ENCODE data around the gene VWCE.

Gene VWCE, protein sequence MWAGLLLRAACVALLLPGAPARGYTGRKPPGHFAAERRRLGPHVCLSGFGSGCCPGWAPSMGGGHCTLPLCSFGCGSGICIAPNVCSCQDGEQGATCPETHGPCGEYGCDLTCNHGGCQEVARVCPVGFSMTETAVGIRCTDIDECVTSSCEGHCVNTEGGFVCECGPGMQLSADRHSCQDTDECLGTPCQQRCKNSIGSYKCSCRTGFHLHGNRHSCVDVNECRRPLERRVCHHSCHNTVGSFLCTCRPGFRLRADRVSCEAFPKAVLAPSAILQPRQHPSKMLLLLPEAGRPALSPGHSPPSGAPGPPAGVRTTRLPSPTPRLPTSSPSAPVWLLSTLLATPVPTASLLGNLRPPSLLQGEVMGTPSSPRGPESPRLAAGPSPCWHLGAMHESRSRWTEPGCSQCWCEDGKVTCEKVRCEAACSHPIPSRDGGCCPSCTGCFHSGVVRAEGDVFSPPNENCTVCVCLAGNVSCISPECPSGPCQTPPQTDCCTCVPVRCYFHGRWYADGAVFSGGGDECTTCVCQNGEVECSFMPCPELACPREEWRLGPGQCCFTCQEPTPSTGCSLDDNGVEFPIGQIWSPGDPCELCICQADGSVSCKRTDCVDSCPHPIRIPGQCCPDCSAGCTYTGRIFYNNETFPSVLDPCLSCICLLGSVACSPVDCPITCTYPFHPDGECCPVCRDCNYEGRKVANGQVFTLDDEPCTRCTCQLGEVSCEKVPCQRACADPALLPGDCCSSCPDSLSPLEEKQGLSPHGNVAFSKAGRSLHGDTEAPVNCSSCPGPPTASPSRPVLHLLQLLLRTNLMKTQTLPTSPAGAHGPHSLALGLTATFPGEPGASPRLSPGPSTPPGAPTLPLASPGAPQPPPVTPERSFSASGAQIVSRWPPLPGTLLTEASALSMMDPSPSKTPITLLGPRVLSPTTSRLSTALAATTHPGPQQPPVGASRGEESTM

DNA sequence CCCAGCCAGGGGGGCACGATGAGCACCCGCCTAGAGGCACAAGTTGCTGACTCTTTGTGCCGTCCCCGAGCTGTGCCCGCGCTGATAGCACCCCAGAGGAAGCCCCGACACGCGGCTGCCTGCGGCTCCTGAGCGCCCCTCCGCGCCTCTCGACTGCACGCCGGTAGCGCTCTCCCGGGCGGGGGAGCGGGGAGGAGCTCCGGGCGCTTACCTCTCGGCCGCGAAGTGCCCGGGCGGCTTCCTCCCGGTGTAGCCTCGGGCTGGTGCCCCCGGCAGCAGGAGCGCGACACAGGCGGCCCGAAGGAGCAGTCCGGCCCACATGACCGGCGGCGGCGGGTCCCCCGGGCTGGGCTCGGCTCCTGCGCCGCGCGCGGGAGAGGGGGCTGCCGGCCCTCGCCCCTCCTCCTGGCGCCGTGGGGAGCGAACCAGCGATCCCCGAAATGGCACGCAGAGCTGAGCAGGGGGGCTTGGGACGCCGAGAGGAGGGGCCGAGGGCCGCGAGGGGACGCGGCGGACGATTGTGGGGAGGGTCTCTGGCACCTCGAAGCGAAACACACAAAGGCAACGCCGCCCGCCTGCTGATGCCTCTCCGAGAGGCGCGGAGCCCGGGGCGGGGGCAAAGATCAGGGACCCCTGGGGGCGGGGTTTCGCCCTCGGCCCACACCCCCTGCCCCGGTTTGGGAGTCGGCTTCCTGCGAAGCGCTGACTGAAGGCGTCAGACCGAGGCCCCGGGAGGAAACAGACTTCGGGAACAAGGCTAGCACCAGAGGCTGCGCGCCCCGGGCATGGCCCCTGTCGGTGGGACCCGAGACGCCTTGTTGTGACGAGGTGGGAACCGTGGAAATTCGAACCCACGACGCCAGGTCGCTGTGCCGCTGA, at the start of gene VWCE:
TSS of gene VWCE (minus strand) at position 600 of the 879 bp plus-strand sequence. CDS start at position 321, 279 bp downstream.
- Histone ChIP-seq H3K36me3 (replicated peaks) (peaks cover 12% of the 10 kb centered on the region), H3K27ac (no peak within 1 kb of the TSS), H3K4me3 (ENCODE audit: low read depth, low read length) (peak within 1 kb of the TSS; percentile 49), H3K27me3 (replicated peaks) (no peaks in the 10 kb centered on the region)
- peak; percentile 15 for DNase-seq
- in situ Hi-C loops (cut with HindIII; ENCODE audit: low pct_ligation_motif_present, low sequenced_read_pairs): no loop called here
- TF ChIP-seq, protein P1, sequence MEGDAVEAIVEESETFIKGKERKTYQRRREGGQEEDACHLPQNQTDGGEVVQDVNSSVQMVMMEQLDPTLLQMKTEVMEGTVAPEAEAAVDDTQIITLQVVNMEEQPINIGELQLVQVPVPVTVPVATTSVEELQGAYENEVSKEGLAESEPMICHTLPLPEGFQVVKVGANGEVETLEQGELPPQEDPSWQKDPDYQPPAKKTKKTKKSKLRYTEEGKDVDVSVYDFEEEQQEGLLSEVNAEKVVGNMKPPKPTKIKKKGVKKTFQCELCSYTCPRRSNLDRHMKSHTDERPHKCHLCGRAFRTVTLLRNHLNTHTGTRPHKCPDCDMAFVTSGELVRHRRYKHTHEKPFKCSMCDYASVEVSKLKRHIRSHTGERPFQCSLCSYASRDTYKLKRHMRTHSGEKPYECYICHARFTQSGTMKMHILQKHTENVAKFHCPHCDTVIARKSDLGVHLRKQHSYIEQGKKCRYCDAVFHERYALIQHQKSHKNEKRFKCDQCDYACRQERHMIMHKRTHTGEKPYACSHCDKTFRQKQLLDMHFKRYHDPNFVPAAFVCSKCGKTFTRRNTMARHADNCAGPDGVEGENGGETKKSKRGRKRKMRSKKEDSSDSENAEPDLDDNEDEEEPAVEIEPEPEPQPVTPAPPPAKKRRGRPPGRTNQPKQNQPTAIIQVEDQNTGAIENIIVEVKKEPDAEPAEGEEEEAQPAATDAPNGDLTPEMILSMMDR (IDR thresholded peaks at IDR 0.05; ENCODE audit: low read depth, low read length, missing control alignments): peak; percentile 43

DNA sequence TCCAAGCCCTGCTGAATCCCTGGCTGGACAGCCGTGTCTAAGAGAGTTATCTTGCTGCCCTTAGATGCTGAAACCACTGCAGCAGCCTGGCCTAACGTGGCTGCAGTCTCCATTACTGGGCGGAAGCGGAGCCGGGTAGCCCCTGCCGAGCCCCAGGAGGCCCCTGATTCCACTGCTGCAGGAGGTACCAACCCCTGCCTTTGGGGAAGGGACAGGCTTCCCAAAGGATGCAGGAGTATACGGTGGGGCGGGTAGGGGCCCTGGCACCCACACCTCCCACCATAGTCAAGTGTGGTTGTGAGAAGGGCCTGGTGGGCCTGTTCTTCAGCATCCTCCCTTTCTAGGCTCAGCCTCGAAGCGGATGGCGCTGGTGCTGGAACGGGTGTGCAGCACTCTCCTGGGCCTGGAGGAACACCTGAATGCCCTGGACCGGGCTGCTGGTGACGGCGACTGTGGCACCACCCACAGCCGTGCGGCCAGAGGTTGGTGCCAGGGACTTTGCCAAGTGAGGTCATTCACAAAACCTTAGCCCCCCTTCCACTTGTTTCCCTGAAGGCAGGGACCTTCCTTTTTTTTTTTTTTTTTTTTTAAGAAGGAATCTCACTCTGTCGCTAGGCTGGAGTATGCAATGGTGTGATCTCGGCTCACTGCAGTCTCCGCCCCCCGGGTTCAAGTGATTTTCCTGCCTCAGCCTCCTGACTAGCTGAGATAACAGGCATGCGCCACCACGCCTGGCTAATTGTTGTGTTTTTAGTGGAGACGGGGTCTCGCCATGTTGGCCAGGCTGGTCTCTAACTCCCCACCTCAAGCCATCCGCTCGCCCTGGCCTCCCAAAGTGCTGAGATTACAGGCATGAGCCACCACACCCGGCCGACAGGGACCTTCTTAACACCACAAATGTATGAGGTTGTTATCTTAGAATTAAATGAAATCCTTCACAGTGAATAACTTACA, 49.0 kb upstream of the VWCE start:
- Histone ChIP-seq H3K4me3 (ENCODE audit: low read depth, low read length) (no peak overlapping the region), H3K36me3 (replicated peaks) (peaks cover 5% of the 10 kb centered on the region), H3K27ac (no peak overlapping the region), H3K27me3 (replicated peaks) (no peaks in the 10 kb centered on the region)
- in situ Hi-C loops (cut with HindIII; ENCODE audit: low pct_ligation_motif_present, low sequenced_read_pairs): no loop called here
- TF ChIP-seq, protein P1 (IDR thresholded peaks at IDR 0.05; ENCODE audit: low read depth, low read length, missing control alignments): no peak
- DNase-seq: no peak

DNA sequence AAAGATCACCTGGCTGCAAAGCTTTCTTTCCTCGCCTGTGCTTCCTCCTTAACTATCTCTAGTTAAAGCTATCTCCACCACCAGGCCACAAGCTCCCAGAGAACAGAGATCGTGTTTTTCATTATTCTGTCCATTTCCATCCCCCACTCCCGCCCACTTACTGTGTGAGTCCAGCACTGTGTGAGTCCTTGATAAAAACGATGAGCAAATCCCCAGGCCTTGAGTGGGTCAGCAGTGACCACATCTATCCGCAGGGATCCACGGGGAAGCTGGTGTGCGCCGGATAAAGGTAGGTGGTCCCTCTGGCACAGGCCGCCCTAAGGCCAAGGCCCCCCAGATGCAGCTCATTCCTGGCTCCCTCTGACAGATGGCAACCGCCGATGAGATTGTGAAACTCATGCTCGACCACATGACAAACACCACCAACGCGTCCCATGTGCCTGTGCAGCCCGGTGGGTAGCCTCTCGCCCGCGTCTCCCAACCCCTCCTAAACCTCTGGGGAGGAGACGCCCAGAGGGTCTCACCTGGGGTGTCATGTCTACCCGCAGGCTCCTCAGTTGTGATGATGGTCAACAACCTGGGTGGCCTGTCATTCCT, 47.2 kb upstream of the VWCE start:
- in situ Hi-C loops (cut with HindIII; ENCODE audit: low pct_ligation_motif_present, low sequenced_read_pairs): no loop called here
- H3K4me3 ChIP-seq (ENCODE audit: low read depth, low read length): no peak overlapping the region

DNA sequence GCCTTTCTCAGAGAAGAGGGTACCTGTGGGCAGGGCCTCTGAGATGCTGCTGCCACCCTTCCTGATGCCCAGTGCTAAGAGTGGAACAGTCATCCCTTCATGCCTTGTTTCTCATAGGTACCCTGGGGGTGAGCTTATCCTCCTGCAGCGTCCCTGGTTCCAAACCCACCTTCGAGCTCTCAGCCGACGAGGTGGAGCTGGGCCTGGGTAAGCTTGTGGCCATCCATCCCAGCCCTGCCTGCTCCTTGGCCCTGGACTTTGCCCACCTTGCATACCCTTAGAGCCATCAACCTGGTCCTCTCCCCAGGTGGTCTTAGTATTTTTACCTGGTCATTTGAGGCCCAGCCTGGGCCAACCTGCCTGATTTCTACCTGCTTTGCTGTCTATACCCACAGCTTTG, 46.6 kb upstream of the VWCE start:
- Histone ChIP-seq H3K27me3 (replicated peaks) (no peaks in the 10 kb centered on the region), H3K4me3 (ENCODE audit: low read depth, low read length) (no peak overlapping the region), H3K27ac (no peak overlapping the region), H3K36me3 (replicated peaks) (no peaks in the 10 kb centered on the region)
- TF ChIP-seq, protein P1 (IDR thresholded peaks at IDR 0.05; ENCODE audit: low read depth, low read length, missing control alignments): no peak
- no peak for DNase-seq
- in situ Hi-C loops (cut with HindIII; ENCODE audit: low pct_ligation_motif_present, low sequenced_read_pairs): no loop called here

More for the DNA sequence above, 47.2 kb upstream of the VWCE start:
- Histone ChIP-seq H3K27me3 (replicated peaks) (no peaks in the 10 kb centered on the region), H3K36me3 (replicated peaks) (no peaks in the 10 kb centered on the region), H3K27ac (no peak overlapping the region)
- no peak for DNase-seq
- TF ChIP-seq, protein P1 (IDR thresholded peaks at IDR 0.05; ENCODE audit: low read depth, low read length, missing control alignments): no peak
